SK-N-SH treated with all-trans-retinoic acid at 6 μM for 48 hours (cell line): ENCODE measurements around the gene ARF1.

Experiments used
- CSDC2 ChIP-seq: fragments of 250-450 bp; sonication (Bioruptor Pico); IDR thresholded peaks from 2 replicates; pipeline ENCODE4 v1.5.0; 2020; ENCODE audit warnings: mild to moderate bottlenecking, moderate library complexity
- ESRRG ChIP-seq: fragments of 250-450 bp; sonication (Bioruptor Pico); IDR thresholded peaks from 2 replicates; pipeline ENCODE4 v1.6.1; 2021; ENCODE audit warnings: mild to moderate bottlenecking
- GLIS3 ChIP-seq: fragments of 250-450 bp; sonication (Bioruptor Pico); IDR thresholded peaks from 2 replicates; pipeline ENCODE4 v1.5.0; 2020; ENCODE audit warnings: mild to moderate bottlenecking, moderate library complexity
- ISL1 ChIP-seq: fragments of 250-450 bp; sonication (Bioruptor Pico); IDR thresholded peaks from 2 replicates; pipeline ENCODE4 v2.1.2; 2022; ENCODE audit warnings: mild to moderate bottlenecking, moderate library complexity
- SNAI2 ChIP-seq: fragments of 250-450 bp; sonication (Bioruptor Pico); IDR thresholded peaks from 2 replicates; pipeline ENCODE4 v1.5.0; 2020; ENCODE audit warnings: mild to moderate bottlenecking, moderate library complexity
- ZFP3 ChIP-seq: fragments of 250-450 bp; sonication (Bioruptor Pico); IDR thresholded peaks from 2 replicates; pipeline ENCODE4 v1.5.0; 2020; ENCODE audit warnings: mild to moderate bottlenecking, moderate library complexity
- ZNF565 ChIP-seq: fragments of 450-650 bp; formaldehyde crosslinking; conservative IDR thresholded peaks from 2 replicates; pipeline ENCODE4 v1.5.0; 2020; ENCODE audit warnings: low read depth, mild to moderate bottlenecking, moderate library complexity
- ZNF70 ChIP-seq: fragments of 450-650 bp; formaldehyde crosslinking; IDR thresholded peaks from 2 replicates; pipeline ENCODE4 v1.5.0; 2020; ENCODE audit warnings: mild to moderate bottlenecking, moderate library complexity
- ZNF8 ChIP-seq: fragments of 450-650 bp; formaldehyde crosslinking; IDR thresholded peaks from 2 replicates; pipeline ENCODE4 v1.5.0; 2020; ENCODE audit warnings: mild to moderate bottlenecking, moderate library complexity
- TF ChIP-seq, protein P1 (sequence below): fragments of 250-450 bp; sonication (Bioruptor Pico); IDR thresholded peaks from 2 replicates; pipeline ENCODE4 v1.5.1; 2021; ENCODE audit warnings: mild to moderate bottlenecking, moderate library complexity
- TF ChIP-seq, protein P2 (sequence below): fragments of 250-450 bp; sonication (Bioruptor Pico); IDR thresholded peaks from 2 replicates; pipeline ENCODE4 v1.8.0; 2020; ENCODE audit warnings: mild to moderate bottlenecking, moderate library complexity, borderline replicate concordance

DNA sequence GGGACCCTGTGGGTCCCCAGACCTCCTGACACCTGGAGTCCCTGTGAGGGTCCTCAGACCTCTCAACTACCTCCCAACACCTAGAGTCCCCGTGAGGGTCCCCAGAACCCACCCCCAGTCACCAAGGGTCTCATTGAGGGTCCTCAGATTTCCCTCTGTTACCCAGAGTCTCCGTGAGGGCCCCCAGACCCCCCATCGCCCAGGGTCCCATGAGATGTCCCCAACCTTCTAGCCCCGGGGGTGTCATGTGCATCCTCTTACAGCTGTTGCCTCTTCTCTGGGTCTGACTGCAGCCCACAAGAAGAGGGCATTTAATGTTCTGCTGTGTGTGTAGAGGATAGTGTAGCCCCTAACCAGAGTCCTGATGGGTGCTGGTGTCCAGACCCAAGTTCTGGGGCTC lies 65.3 kb downstream of the ARF1 start:
- TF ChIP-seq ESRRG (no peak), ZNF8 (CRISPR knock-in tag) (no peak), ZNF70 (CRISPR knock-in tag) (no peak), GLIS3 (CRISPR knock-in tag) (no peak), SNAI2 (CRISPR knock-in tag) (no peak), ISL1 (CRISPR knock-in tag) (no peak), CSDC2 (no peak), ZFP3 (no peak), ZNF565 (CRISPR knock-in tag) (no peak)
- TF ChIP-seq, protein P1, sequence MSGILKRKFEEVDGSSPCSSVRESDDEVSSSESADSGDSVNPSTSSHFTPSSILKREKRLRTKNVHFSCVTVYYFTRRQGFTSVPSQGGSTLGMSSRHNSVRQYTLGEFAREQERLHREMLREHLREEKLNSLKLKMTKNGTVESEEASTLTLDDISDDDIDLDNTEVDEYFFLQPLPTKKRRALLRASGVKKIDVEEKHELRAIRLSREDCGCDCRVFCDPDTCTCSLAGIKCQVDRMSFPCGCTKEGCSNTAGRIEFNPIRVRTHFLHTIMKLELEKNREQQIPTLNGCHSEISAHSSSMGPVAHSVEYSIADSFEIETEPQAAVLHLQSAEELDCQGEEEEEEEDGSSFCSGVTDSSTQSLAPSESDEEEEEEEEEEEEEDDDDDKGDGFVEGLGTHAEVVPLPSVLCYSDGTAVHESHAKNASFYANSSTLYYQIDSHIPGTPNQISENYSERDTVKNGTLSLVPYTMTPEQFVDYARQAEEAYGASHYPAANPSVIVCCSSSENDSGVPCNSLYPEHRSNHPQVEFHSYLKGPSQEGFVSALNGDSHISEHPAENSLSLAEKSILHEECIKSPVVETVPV (CRISPR knock-in tag), result no peak
- TF ChIP-seq, protein P2, sequence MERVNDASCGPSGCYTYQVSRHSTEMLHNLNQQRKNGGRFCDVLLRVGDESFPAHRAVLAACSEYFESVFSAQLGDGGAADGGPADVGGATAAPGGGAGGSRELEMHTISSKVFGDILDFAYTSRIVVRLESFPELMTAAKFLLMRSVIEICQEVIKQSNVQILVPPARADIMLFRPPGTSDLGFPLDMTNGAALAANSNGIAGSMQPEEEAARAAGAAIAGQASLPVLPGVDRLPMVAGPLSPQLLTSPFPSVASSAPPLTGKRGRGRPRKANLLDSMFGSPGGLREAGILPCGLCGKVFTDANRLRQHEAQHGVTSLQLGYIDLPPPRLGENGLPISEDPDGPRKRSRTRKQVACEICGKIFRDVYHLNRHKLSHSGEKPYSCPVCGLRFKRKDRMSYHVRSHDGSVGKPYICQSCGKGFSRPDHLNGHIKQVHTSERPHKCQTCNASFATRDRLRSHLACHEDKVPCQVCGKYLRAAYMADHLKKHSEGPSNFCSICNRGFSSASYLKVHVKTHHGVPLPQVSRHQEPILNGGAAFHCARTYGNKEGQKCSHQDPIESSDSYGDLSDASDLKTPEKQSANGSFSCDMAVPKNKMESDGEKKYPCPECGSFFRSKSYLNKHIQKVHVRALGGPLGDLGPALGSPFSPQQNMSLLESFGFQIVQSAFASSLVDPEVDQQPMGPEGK (CRISPR knock-in tag), result no peak
